ENCODE measurements around the gene NINJ2. TPM values are rescaled to one million over a fixed set of nuclear protein-coding genes. Genes with fewer than 3 reads are reported as not detected.

Gene NINJ2
- total RNA-seq, 2 experiments from 2014 or later = 5.4 to 7.8 TPM

DNA sequence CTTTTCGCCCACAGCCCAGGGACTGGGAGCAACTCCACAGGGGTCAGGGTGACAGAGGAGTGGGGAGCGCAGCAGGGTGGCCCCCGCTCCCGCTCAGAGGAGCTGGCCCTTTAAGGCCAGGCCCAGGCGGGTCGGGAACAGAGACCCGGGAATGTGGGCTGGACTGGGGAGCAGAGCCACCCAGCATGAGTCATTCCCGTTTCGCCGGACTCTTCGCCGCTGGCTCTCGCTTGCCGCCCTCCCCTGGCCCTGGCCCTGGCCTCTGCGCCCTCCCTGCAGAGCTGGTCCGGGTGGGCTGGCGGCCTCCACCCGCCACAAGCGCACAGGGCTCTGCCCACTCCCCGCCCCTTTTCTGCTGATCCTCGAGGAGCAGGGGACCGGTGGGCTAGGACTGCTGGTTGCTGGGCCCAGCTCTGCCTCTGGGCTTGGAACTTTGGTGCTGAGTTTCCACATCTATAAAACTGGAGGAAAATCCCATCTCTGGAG lies 92.8 kb downstream of the NINJ2 start:
- DNase-seq (no peak), ATAC-seq (ENCODE audit: low read depth) (no peak)
- peaks cover 50% of the 10 kb centered on the region for H3K4me1 Mint-ChIP-seq
- H3K27ac Mint-ChIP-seq = no peak overlapping the region
- POLR2A ChIA-PET = interaction anchor here (0.9 to 3.4 kb wide), 3 partner anchors 181 to 379 kb away, joined by 3 to 14 read pairs (median 4); partner anchors contain the start of gene RAD52
- H3K4me3 Mint-ChIP-seq = peak overlapping the region; percentile 28
- H3K36me3 Mint-ChIP-seq = peaks cover 2% of the 10 kb centered on the region
- H3K9me3 Mint-ChIP-seq = no peaks in the 10 kb centered on the region
- no peaks in the 10 kb centered on the region for H3K27me3 Mint-ChIP-seq

DNA sequence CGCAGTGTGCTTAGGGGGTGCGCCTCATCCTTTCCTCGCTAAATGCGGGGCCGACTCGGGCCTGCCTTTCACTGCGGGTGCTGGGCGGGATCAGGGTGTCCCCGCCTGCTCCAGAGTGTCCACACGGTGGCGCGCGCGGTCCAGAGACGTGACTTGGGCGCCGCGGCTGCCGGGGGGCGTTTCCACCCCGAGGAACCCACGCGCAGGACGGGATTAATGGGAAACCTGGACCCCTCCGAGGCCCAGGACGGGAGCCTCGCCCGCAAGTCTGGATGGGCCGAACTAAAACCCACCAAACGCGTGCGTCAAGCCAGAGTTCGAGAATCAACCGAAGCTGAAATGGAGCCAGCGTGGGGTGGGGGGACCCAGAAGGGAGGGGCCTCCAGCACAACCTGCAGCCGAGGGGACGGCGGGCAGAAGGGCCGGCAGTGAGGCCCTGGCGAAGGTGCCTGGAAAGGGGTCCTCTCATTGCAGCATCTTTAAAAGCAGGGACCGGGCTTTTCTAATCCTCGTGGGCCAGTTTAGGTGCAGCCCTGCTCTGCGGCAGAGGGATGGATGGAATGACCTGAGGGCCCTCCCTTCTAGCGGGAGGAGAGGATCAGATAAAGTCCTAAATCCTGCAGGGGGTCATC lies 93.3 kb downstream of the NINJ2 start:
- H3K27me3 Mint-ChIP-seq = no peaks in the 10 kb centered on the region
- ATAC-seq (ENCODE audit: low read depth) (peak; percentile 94), DNase-seq (peak; percentile 94)
- H3K27ac Mint-ChIP-seq = peak overlapping the region; percentile 69
- peak overlapping the region; percentile 86 for H3K4me3 Mint-ChIP-seq
- POLR2A ChIA-PET = interaction anchor here (0.9 to 3.4 kb wide), 3 partner anchors 181 to 380 kb away, joined by 3 to 14 read pairs (median 4); partner anchors contain the start of gene RAD52
- H3K4me1 Mint-ChIP-seq = peaks cover 53% of the 10 kb centered on the region
- peaks cover 6% of the 10 kb centered on the region for H3K36me3 Mint-ChIP-seq
- H3K9me3 Mint-ChIP-seq = no peaks in the 10 kb centered on the region

DNA sequence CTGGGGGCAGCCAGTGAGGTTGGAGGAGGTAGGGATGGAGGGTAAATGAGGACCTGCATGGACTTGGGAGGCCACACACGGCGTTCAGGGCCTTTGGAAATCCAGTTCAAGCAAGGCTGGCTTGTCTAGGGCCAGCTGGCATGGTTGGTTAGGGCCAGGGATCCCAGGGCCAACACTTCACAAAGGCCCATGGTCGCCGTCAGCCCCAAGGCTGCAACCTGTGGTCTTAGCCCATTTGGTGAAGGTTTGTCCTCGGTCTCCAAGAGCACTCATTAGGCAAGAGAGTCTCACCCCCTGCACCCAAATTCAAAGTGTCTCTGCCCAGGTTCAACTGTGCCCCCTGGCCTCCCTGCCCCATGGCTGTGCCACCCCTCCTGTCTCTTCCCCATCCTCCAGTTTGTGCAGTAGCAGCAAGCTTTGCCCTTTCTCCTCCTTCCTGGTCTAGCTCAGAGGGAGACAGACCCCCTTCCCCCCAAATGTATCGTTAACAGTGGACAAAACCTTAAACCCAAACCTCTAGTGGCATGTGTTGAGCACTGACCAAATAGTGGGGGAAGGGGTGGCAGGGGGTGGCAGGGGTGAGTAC lies 94.1 kb downstream of the NINJ2 start:
- no peaks in the 10 kb centered on the region for H3K27me3 Mint-ChIP-seq
- DNase-seq (no peak), ATAC-seq (ENCODE audit: low read depth) (peak; percentile 4)
- H3K36me3 Mint-ChIP-seq = peaks cover 7% of the 10 kb centered on the region
- no peaks in the 10 kb centered on the region for H3K9me3 Mint-ChIP-seq
- H3K4me1 Mint-ChIP-seq = peaks cover 52% of the 10 kb centered on the region
- peak overlapping the region; percentile 69 for H3K27ac Mint-ChIP-seq
- H3K4me3 Mint-ChIP-seq = peak overlapping the region; percentile 86
- POLR2A ChIA-PET = interaction anchor here (1.2 to 3.4 kb wide), 2 partner anchors 182 to 241 kb away, joined by 3 to 14 read pairs; no protein-coding TSS in a partner anchor

GRCh38 chr12:568486-568885 lies 94.8 kb downstream of the NINJ2 start:
- POLR2A ChIA-PET = interaction anchor here (3.4 kb wide), 1 partner anchor 183 kb away, joined by 14 read pairs; no protein-coding TSS in a partner anchor
- Mint-ChIP-seq H3K9me3 (no peaks in the 10 kb centered on the region), H3K27me3 (no peaks in the 10 kb centered on the region), H3K27ac (peak overlapping the region; percentile 22), H3K4me1 (peaks cover 57% of the 10 kb centered on the region), H3K4me3 (no peak overlapping the region), H3K36me3 (peaks cover 8% of the 10 kb centered on the region)
- DNase-seq (no peak), ATAC-seq (ENCODE audit: low read depth) (no peak)

GRCh38 chr12:565589-566105 lies 97.6 kb downstream of the NINJ2 start:
- POLR2A ChIA-PET = no interaction called here
- peaks cover 8% of the 10 kb centered on the region for H3K36me3 Mint-ChIP-seq

DNA sequence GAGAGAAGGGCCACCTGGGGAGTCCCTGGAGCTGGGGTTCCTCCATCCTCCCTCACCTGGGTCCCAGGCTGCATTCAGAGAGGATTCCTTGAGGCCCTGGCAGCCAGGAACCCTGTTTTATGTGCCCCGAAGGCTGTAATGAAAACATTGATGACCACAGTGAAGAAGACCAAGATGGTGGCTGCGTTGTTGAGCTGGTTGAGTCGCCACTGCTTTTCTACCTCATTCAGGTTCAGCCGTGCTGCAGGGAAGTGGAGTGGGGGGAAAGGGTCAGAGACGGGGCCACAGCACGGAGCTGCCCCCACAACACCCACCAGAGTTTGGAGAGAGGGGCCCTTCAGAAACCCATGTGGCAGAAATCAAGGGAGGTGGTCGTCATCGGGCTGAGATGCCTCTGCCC lies 98.1 kb downstream of the NINJ2 start:
- Mint-ChIP-seq H3K4me3 (peak overlapping the region; percentile 86), H3K36me3 (peaks cover 8% of the 10 kb centered on the region), H3K27ac (peak overlapping the region; percentile 50), H3K4me1 (peaks cover 60% of the 10 kb centered on the region), H3K27me3 (no peaks in the 10 kb centered on the region), H3K9me3 (no peaks in the 10 kb centered on the region)
- no peak for ATAC-seq (ENCODE audit: low read depth)
- POLR2A ChIA-PET = interaction anchor here (0.7 kb wide), 1 partner anchor 187 kb away, joined by 3 read pairs; no protein-coding TSS in a partner anchor
- DNase-seq = no peak

More at GRCh38 chr12:565589-566105, 97.6 kb downstream of the NINJ2 start:
- Mint-ChIP-seq H3K4me3 (no peak overlapping the region), H3K27ac (peak overlapping the region; percentile 31), H3K4me1 (peaks cover 60% of the 10 kb centered on the region), H3K27me3 (no peaks in the 10 kb centered on the region), H3K9me3 (no peaks in the 10 kb centered on the region)
- no peak for ATAC-seq (ENCODE audit: low read depth)
- no peak for DNase-seq

GRCh38 chr12:563787-564298 lies 99.4 kb downstream of the NINJ2 start:
- DNase-seq (no peak), ATAC-seq (ENCODE audit: low read depth) (peak; percentile 11)
- Mint-ChIP-seq H3K27ac (peak overlapping the region; percentile 97), H3K27me3 (no peaks in the 10 kb centered on the region), H3K9me3 (no peaks in the 10 kb centered on the region), H3K4me3 (peak overlapping the region; percentile 86), H3K36me3 (peaks cover 9% of the 10 kb centered on the region), H3K4me1 (peaks cover 56% of the 10 kb centered on the region)
- POLR2A ChIA-PET = interaction anchor here (0.9 to 1.8 kb wide), 7 partner anchors 8 to 386 kb away, joined by 3 to 6 read pairs (median 4); partner anchors contain the start of genes RAD52 and WNK1

GRCh38 chr12:563250-563781 lies 99.9 kb downstream of the NINJ2 start:
- no peaks in the 10 kb centered on the region for H3K27me3 Mint-ChIP-seq
- ATAC-seq (ENCODE audit: low read depth) (peak; percentile 92), DNase-seq (peak; percentile 69)
- peaks cover 55% of the 10 kb centered on the region for H3K4me1 Mint-ChIP-seq
- peaks cover 11% of the 10 kb centered on the region for H3K36me3 Mint-ChIP-seq
- peak overlapping the region; percentile 97 for H3K27ac Mint-ChIP-seq
- H3K4me3 Mint-ChIP-seq = peak overlapping the region; percentile 86
- no peaks in the 10 kb centered on the region for H3K9me3 Mint-ChIP-seq
- POLR2A ChIA-PET = interaction anchor here (0.9 to 1.8 kb wide), 7 partner anchors 9 to 386 kb away, joined by 3 to 6 read pairs (median 4); partner anchors contain the start of genes RAD52 and WNK1

DNA sequence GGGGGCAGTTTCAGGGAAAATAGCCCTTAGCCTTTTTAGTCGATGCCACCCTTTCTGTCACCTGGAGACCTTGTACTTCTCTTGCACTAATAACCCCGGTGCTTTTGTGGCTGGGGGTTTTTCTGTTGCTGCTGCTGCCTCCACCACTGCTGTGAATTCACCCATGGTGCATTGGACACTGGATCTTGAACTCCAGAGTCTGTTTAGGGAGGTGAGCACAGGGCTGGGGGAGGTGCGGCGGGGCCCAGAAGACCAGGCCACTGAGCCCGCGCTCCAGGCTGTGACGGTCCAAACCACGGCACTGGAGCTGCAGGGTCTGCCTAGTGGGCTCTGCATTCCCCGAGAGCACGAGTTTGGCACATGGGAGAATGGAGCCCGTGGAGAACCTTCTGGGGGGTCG lies 100.6 kb downstream of the NINJ2 start:
- Mint-ChIP-seq H3K4me1 (peaks cover 53% of the 10 kb centered on the region), H3K36me3 (peaks cover 11% of the 10 kb centered on the region), H3K9me3 (no peaks in the 10 kb centered on the region), H3K27me3 (no peaks in the 10 kb centered on the region), H3K4me3 (peak overlapping the region; percentile 86), H3K27ac (peak overlapping the region; percentile 97)
- ATAC-seq (ENCODE audit: low read depth) = no peak
- DNase-seq = no peak
- POLR2A ChIA-PET = interaction anchor here (0.6 to 1.8 kb wide), 3 partner anchors 10 to 190 kb away, joined by 3 to 5 read pairs (median 3); partner anchors contain the start of gene WNK1

- Mint-ChIP-seq H3K4me3 (peak overlapping the region; percentile 86), H3K9me3 (no peaks in the 10 kb centered on the region), H3K36me3 (peaks cover 11% of the 10 kb centered on the region), H3K4me1 (peaks cover 49% of the 10 kb centered on the region), H3K27ac (peak overlapping the region; percentile 97), H3K27me3 (no peaks in the 10 kb centered on the region)
- POLR2A ChIA-PET = interaction anchor here (0.6 to 1.4 kb wide), 2 partner anchors 22 to 190 kb away, joined by 3 read pairs; partner anchors contain the start of gene WNK1
- DNase-seq (no peak), ATAC-seq (ENCODE audit: low read depth) (no peak)
These were observed 101.2 kb downstream of the NINJ2 start for GRCh38 chr12:561908-562593.

DNA sequence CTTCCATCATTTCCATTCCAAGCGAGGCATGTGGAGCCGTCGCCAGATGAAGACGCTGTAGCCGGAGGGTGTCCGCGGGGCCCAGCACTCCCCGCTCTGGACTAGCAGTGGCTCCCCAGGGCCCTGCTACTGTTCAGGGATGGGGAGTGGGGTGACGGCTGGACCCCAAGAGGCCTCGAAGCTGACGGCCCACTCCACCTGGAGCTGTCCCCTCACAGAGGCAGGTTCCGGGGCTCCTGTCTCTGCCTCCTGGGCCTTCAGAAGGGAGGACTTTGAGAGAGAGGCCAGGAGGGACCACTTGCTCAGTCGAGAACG lies 101.9 kb downstream of the NINJ2 start:
- Mint-ChIP-seq H3K27me3 (no peaks in the 10 kb centered on the region), H3K4me3 (no peak overlapping the region), H3K9me3 (no peaks in the 10 kb centered on the region), H3K36me3 (peaks cover 14% of the 10 kb centered on the region), H3K27ac (no peak overlapping the region), H3K4me1 (peaks cover 44% of the 10 kb centered on the region)
- DNase-seq = no peak
- POLR2A ChIA-PET = interaction anchor here (1.4 kb wide), 1 partner anchor 191 kb away, joined by 3 read pairs; the partner anchor contains the start of gene WNK1
- no peak for ATAC-seq (ENCODE audit: low read depth)

GRCh38 chr12:560691-561390 lies 102.4 kb downstream of the NINJ2 start:
- Mint-ChIP-seq H3K27ac (no peak overlapping the region), H3K9me3 (no peaks in the 10 kb centered on the region), H3K4me3 (no peak overlapping the region), H3K36me3 (peaks cover 14% of the 10 kb centered on the region), H3K27me3 (no peaks in the 10 kb centered on the region), H3K4me1 (peaks cover 39% of the 10 kb centered on the region)
- no peak for ATAC-seq (ENCODE audit: low read depth)
- DNase-seq = no peak
- POLR2A ChIA-PET = no interaction called here
